Peyer's patch (tissue), 4 donors: ENCODE measurements around the gene MBD3L2.

Experiments used
- CTCF ChIP-seq, 6 experiments: fragments of 450-650 bp in 4 of 6; fragments of 200-600 bp in 2 of 6; sonication (generic) in 1 of 6; IDR thresholded peaks; one replicate each; pipeline ENCODE4 v1.5.1; 2017 to 2019; ENCODE audit warnings: antibody characterized with exemption in 6 of 6, mild to moderate bottlenecking in 3 of 6, moderate library complexity in 1 of 6
- POLR2A ChIP-seq, 2 donors: fragments of 450-650 bp; IDR thresholded peaks; one replicate each; pipeline ENCODE4 v1.5.1; 2017; ENCODE audit warnings: antibody characterized with exemption in 2 of 2, mild to moderate bottlenecking in 2 of 2, moderate library complexity in 2 of 2

GRCh38 chr19:7000816-7001215 lies 48.3 kb upstream of the MBD3L2 start:
- TF ChIP-seq POLR2A (IDR thresholded peaks at IDR 0.05) (no peak), CTCF (IDR thresholded peaks at IDR 0.05) (no peak)
